Right atrium auricular region (tissue), 2 donors: ENCODE results near the gene CEP170B. TPM values are rescaled to one million over a fixed set of nuclear protein-coding genes. Genes with fewer than 3 reads are reported as not detected.
"Not testable (repeated sequence)": the region's sequence is repeated elsewhere in the genome, so short reads cannot be mapped to it uniquely, and the experiment has no call there.

Experiments used
- DNase-seq: peaks from one replicate; pipeline ENCODE4 v3.0.0-alpha.2; 2019; ENCODE audit warnings: low spot score
- H3K27ac ChIP-seq, 2 donors: fragments of 200-600 bp; sonication (generic); 1 replicate in 1 of 2; 2 replicates in 1 of 2; pipeline ENCODE4 v1.5.1; 2016 to 2019
- H3K27me3 ChIP-seq, 2 donors: fragments of 200-600 bp; sonication (generic); one replicate each; pipeline versions ENCODE4 v1.5.1 to v1.6.0; 2017 to 2019
- H3K36me3 ChIP-seq: fragments of 200-600 bp; sonication (generic); one replicate; pipeline ENCODE4 v1.5.1; 2016
- H3K4me1 ChIP-seq, 2 donors: fragments of 200-600 bp; sonication (generic); one replicate each; pipeline versions ENCODE4 v1.5.1 to v1.6.0; 2017 to 2019
- H3K4me3 ChIP-seq, 2 donors: fragments of 200-600 bp; sonication (generic); 1 replicate in 1 of 2; 2 replicates in 1 of 2; pipeline ENCODE4 v1.5.1; 2017 to 2019; ENCODE audit warnings: mild to moderate bottlenecking in 1 of 2, moderate library complexity in 1 of 2
- H3K9me3 ChIP-seq, 2 donors: fragments of 200-600 bp; sonication (generic); one replicate each; pipeline ENCODE4 v1.5.1; 2019
- total RNA-seq, 2 donors: library from RNA; depleted of rRNA; stranded (reverse); fragments of >200 nt; gene quantifications; one replicate each; pipeline ENCODE4 v1.1.0, GENCODE V29; 2016
- TF ChIP-seq, protein P1 (sequence below), 2 donors: fragments of 200-600 bp; sonication (generic); IDR thresholded peaks; one replicate each; pipeline ENCODE4 v1.5.1; 2019; ENCODE audit warnings: antibody characterized with exemption in 2 of 2

Gene CEP170B
- total RNA-seq, 2 donors from 2014 or later = 7.9 to 15.1 TPM

DNA sequence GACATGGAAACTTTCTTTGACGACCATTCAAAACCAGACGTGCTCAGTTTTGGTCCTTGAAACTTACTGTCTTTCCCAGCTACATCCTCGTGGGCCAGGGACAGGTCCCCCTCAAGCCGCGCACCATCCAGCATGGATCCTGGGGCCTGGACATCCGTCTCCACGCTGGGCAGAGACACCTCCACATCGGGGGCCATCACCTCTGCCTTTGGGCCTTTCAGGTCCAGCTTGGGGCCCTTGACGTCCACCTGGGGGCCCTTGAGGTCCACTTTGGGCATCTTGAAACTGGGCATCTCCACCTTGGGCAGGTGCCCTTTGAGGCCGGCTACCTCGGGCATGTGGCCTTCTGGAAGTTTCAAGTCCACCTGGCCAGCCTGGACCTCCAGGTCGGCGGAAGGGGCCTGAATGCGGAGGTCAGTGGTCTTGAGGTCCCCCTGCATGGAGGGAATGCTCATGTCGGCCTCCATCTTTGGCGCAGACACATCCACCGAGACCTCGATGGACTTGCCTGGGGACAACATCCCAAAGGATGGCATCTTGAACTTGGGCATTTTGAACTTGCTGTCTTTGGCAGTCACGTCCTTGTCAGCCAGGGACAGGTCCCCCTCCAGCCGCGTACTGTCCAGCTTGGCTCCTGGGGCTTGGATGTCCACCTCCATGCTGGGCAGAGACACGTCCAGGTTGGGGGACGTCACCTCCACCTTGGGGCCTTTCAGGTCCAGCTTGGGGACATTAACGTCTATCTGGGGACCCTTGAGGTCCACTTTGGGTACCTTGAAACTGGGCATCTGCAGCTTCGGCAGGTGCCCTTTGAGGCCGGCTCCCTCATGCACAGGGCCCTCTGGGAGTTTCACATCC, 76.7 kb downstream of the CEP170B start:
- Histone ChIP-seq H3K9me3 (no peaks in the 10 kb centered on the region), H3K27ac (no peak overlapping the region), H3K4me1 (no peaks in the 10 kb centered on the region), H3K27me3 (no peaks in the 10 kb centered on the region), H3K36me3 (no peaks in the 10 kb centered on the region), H3K4me3 (no peak overlapping the region)
- TF ChIP-seq, protein P1, sequence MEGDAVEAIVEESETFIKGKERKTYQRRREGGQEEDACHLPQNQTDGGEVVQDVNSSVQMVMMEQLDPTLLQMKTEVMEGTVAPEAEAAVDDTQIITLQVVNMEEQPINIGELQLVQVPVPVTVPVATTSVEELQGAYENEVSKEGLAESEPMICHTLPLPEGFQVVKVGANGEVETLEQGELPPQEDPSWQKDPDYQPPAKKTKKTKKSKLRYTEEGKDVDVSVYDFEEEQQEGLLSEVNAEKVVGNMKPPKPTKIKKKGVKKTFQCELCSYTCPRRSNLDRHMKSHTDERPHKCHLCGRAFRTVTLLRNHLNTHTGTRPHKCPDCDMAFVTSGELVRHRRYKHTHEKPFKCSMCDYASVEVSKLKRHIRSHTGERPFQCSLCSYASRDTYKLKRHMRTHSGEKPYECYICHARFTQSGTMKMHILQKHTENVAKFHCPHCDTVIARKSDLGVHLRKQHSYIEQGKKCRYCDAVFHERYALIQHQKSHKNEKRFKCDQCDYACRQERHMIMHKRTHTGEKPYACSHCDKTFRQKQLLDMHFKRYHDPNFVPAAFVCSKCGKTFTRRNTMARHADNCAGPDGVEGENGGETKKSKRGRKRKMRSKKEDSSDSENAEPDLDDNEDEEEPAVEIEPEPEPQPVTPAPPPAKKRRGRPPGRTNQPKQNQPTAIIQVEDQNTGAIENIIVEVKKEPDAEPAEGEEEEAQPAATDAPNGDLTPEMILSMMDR (IDR thresholded peaks at IDR 0.05) = no peak
- no peak for DNase-seq

- Histone ChIP-seq H3K36me3 (no peaks in the 10 kb centered on the region), H3K27me3 (no peaks in the 10 kb centered on the region), H3K4me3 (no peak overlapping the region), H3K27ac (no peak overlapping the region), H3K4me1 (no peaks in the 10 kb centered on the region), H3K9me3 (no peaks in the 10 kb centered on the region)
- TF ChIP-seq, protein P1 (IDR thresholded peaks at IDR 0.05) = no peak
- DNase-seq = no peak
These were observed 77.5 kb downstream of the CEP170B start for GRCh38 chr14:104942586-104942985.

GRCh38 chr14:104943216-104944015, 78.3 kb downstream of the CEP170B start:
- H3K9me3 ChIP-seq, H3K27me3 ChIP-seq, H3K4me1 ChIP-seq, H3K4me3 ChIP-seq, DNase-seq, H3K27ac ChIP-seq, H3K36me3 ChIP-seq: not testable (repeated sequence)

- not testable (repeated sequence) for H3K27ac ChIP-seq, DNase-seq, H3K36me3 ChIP-seq, H3K9me3 ChIP-seq, H3K4me1 ChIP-seq, H3K27me3 ChIP-seq, H3K4me3 ChIP-seq
These were observed 78.9 kb downstream of the CEP170B start for GRCh38 chr14:104944016-104944308.

DNA sequence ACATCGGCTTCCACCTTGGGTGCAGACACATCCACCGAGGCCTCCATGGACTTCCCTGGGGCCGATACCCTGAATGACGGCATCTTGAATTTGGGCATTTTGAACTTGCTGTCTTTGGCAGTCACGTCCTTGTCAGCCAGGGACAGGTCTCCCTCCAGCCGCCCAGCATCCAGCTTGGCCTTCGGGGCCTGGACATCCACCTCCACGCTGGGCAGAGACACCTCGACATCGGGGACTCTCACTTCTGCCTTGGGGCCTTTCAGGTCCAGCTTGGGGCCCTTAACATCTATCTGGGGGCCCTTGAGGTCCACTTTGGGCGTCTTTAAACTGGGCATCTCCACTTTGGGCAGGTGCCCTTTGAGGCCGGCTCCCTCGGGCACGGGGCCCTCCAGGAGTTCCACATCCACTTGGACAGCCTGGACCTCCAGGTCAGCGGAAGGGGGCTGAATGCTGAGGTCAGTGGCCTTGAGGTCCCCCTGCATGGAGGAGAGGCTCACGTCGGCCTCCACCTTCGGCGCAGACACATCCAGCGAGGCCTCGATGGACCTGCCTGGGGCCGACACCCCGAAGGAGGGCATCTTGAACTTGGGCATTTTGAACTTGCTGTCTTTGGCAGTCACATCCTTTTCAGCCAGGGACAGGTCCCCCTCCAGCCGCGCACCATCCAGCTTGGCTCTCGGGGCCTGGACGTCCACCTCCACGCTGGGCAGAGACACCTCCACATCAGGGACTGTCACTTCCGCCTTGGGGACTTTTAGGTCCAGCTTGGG, 79.6 kb downstream of the CEP170B start:
- H3K27ac ChIP-seq, H3K9me3 ChIP-seq, H3K27me3 ChIP-seq, H3K4me3 ChIP-seq, DNase-seq, H3K4me1 ChIP-seq, H3K36me3 ChIP-seq: not testable (repeated sequence)

DNA sequence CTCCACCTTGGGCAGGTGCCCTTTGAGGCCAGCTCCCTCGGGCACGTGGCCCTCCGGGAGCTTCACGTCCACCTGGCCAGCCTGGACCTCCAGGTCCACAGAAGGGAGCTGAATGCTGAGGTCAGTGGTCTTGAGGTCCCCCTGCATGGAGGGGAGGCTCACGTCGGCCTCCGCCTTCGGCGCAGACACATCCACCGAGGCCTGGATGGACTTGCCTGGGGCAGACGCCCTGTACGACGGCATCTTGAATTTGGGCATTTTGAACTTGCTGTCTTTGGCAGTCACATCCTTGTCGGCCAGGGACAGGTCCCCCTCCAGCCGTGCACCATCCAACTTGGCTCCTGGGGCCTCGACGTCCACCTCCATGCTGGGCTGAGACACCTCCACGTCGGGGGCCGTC, 80.2 kb downstream of the CEP170B start:
- not testable (repeated sequence) for H3K4me1 ChIP-seq, H3K27ac ChIP-seq, DNase-seq, H3K4me3 ChIP-seq, H3K9me3 ChIP-seq, H3K36me3 ChIP-seq, H3K27me3 ChIP-seq

Other genes with a start within 250 kb of the CEP170B start
- 10 to 100 TPM; 21.9 to 43.5 TPM for gene INF2, start 175.7 kb upstream of the CEP170B start, total RNA-seq
- gene ADSS1, start 141.0 kb upstream of the CEP170B start, total RNA-seq = 100 to 1,000 TPM; 113 to 158 TPM
- gene SIVA1, start 112.1 kb upstream of the CEP170B start, total RNA-seq = 100 to 1,000 TPM; 137 to 238 TPM
- 10 to 100 TPM; 77.7 to 93.8 TPM for gene AKT1, start 69.5 kb upstream of the CEP170B start, total RNA-seq
- 1 to 10 TPM; 8.5 to 9.0 TPM for gene ZBTB42, start 64.2 kb upstream of the CEP170B start, total RNA-seq
- gene PLD4, start 59.6 kb downstream of the CEP170B start, total RNA-seq = under 1 TPM in 1 of 2 donors, not detected in 1; 0.08 TPM
- 10 to 100 TPM in 1 of 2 donors, 1 to 10 TPM in 1; 5.7 to 11.8 TPM for gene AHNAK2, start 113.1 kb downstream of the CEP170B start, total RNA-seq
- 1 to 10 TPM; 2.0 to 2.2 TPM for gene CLBA1, start 120.5 kb downstream of the CEP170B start, total RNA-seq
- 1 to 10 TPM; 3.3 to 5.1 TPM for gene CDCA4, start 155.8 kb downstream of the CEP170B start, total RNA-seq
- 1 to 10 TPM in 1 of 2 donors, under 1 TPM in 1; 0.67 to 1.2 TPM for gene GPR132, start 200.2 kb downstream of the CEP170B start, total RNA-seq